A673 (cell line): ENCODE measurements around the gene MAB21L2.

ENCODE experiments used
- EZH2 ChIP-seq: fragments of 200-600 bp; sonication (generic); IDR thresholded peaks from 2 replicates; pipeline ENCODE4 v1.6.1; 2017; ENCODE audit warnings: borderline replicate concordance, low read depth, mild to moderate bottlenecking, mixed read lengths, antibody characterized with exemption, low read length; ENCODE audit not compliant: poor library complexity, severe bottlenecking
- TF ChIP-seq, protein P1 (sequence below): fragments of 300-800, 200-600 bp; sonication (generic); conservative IDR thresholded peaks from 2 replicates; pipeline ENCODE4 v1.5.1; 2017; ENCODE audit warnings: low read depth, mild to moderate bottlenecking, antibody characterized with exemption, low read length, moderate library complexity, mixed read lengths

DNA sequence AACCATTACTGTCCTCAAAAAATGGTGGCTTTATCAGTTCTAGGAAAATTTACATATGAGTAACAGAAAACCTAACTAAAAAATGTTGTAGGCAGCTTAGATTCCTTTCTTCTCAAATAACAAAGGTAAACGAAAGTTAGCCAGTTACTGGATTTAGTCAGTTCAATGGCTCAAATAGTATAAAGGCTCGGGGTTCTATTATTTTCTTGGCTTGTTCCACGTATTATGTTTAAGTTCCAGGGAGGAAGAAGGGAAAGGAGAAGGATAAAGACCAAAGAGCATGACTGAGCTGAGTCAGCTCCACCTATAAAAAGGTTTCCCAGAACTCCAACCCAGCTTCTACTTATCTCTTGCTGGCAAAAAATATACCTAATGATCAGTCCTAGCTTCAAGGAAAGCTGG is 41.0 kb upstream of the MAB21L2 start:
- TF ChIP-seq, protein P1, sequence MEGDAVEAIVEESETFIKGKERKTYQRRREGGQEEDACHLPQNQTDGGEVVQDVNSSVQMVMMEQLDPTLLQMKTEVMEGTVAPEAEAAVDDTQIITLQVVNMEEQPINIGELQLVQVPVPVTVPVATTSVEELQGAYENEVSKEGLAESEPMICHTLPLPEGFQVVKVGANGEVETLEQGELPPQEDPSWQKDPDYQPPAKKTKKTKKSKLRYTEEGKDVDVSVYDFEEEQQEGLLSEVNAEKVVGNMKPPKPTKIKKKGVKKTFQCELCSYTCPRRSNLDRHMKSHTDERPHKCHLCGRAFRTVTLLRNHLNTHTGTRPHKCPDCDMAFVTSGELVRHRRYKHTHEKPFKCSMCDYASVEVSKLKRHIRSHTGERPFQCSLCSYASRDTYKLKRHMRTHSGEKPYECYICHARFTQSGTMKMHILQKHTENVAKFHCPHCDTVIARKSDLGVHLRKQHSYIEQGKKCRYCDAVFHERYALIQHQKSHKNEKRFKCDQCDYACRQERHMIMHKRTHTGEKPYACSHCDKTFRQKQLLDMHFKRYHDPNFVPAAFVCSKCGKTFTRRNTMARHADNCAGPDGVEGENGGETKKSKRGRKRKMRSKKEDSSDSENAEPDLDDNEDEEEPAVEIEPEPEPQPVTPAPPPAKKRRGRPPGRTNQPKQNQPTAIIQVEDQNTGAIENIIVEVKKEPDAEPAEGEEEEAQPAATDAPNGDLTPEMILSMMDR, result no peak
- TF ChIP-seq EZH2, result no peak
